ENCODE data around the gene SLC27A6.

SLC27A6 gene

GRCh38 chr5:128973244-128973643, 8.0 kb downstream of the SLC27A6 start:
- no peak for DNase-seq (ENCODE audit: low read depth in 2 of 2)
- no peak overlapping the region for H3K4me3 ChIP-seq (replicated peaks in 1 of 2; ENCODE audit: low read depth in 2 of 2, low read length in 2 of 2)
- TF ChIP-seq, protein P1, sequence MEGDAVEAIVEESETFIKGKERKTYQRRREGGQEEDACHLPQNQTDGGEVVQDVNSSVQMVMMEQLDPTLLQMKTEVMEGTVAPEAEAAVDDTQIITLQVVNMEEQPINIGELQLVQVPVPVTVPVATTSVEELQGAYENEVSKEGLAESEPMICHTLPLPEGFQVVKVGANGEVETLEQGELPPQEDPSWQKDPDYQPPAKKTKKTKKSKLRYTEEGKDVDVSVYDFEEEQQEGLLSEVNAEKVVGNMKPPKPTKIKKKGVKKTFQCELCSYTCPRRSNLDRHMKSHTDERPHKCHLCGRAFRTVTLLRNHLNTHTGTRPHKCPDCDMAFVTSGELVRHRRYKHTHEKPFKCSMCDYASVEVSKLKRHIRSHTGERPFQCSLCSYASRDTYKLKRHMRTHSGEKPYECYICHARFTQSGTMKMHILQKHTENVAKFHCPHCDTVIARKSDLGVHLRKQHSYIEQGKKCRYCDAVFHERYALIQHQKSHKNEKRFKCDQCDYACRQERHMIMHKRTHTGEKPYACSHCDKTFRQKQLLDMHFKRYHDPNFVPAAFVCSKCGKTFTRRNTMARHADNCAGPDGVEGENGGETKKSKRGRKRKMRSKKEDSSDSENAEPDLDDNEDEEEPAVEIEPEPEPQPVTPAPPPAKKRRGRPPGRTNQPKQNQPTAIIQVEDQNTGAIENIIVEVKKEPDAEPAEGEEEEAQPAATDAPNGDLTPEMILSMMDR (IDR thresholded peaks at IDR 0.05; ENCODE audit: low read depth, low read length) = no peak

- H3K4me3 ChIP-seq (replicated peaks in 1 of 2; ENCODE audit: low read depth in 2 of 2, low read length in 2 of 2) = no peak overlapping the region
- TF ChIP-seq, protein P1 (IDR thresholded peaks at IDR 0.05; ENCODE audit: low read depth, low read length) = no peak
- no peak for DNase-seq (ENCODE audit: low read depth in 2 of 2)
These were observed 9.3 kb downstream of the SLC27A6 start for GRCh38 chr5:128974567-128974966.

DNA sequence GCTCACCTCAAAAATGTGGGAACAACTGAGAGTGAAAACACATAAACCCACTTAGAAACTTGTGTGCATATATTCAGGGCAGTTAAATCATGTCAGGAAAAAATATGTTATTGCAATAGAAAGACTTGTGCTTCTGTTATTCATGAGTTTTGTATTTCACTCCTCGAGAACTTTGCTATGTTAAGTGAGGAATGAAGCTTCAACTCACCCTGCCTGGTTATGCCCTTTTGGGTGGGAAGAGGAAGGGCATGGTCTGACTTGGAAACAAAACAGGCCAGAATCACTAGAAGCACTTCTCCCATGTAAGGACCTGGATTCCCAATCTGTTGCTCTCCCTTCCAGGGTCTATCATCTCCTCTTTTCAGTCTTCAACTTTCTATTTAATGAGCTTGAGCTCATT, 14.5 kb downstream of the SLC27A6 start:
- H3K4me3 ChIP-seq (replicated peaks in 1 of 2; ENCODE audit: low read depth in 2 of 2, low read length in 2 of 2) = no peak overlapping the region
- no peak for DNase-seq (ENCODE audit: low read depth in 2 of 2)
- TF ChIP-seq, protein P1 (IDR thresholded peaks at IDR 0.05; ENCODE audit: low read depth, low read length) = no peak

GRCh38 chr5:128980917-128981316, 15.6 kb downstream of the SLC27A6 start:
- TF ChIP-seq, protein P1 (IDR thresholded peaks at IDR 0.05; ENCODE audit: low read depth, low read length) = no peak
- no peak for DNase-seq (ENCODE audit: low read depth in 2 of 2)
- H3K4me3 ChIP-seq (replicated peaks in 1 of 2; ENCODE audit: low read depth in 2 of 2, low read length in 2 of 2) = no peak overlapping the region

DNA sequence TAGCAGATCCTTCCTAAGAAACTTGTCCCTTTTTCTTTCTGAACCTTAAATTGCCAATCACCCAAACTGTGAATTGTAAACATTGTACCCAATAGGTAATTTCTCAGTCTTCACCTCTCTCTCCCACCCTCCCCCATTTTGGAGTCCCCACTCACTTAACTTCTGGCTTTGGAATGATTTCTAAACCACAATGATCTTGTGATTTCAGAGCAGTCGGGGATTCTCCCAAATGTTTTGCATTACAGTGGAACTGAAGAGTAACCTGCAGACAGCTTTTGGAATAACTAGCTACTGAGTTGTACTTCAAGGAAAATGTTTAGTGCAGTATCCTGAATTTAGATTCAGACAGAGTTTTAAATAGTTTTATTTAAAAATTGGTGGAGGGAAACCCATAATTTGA, 19.2 kb downstream of the SLC27A6 start:
- DNase-seq (ENCODE audit: low read depth in 2 of 2) = no peak
- TF ChIP-seq, protein P1 (IDR thresholded peaks at IDR 0.05; ENCODE audit: low read depth, low read length) = no peak
- H3K4me3 ChIP-seq (replicated peaks in 1 of 2; ENCODE audit: low read depth in 2 of 2, low read length in 2 of 2) = no peak overlapping the region

DNA sequence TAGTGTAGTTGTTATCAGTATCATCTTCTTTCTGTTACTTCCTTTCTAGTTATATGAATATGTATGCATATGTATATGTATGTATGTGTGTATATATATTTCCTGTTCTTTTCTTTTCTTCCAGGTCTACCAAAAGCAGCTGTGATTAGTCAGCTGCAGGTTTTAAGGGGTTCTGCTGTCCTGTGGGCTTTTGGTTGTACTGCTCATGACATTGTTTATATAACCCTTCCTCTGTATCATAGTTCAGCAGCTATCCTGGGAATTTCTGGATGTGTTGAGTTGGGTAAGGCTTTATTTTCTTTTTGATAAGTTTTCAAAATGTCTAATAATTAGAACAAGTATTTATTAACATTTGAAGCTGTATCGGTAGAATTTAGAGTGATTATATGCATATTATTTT, 23.2 kb downstream of the SLC27A6 start:
- DNase-seq (ENCODE audit: low read depth in 2 of 2) = no peak
- TF ChIP-seq, protein P1 (IDR thresholded peaks at IDR 0.05; ENCODE audit: low read depth, low read length) = no peak
- no peak overlapping the region for H3K4me3 ChIP-seq (replicated peaks in 1 of 2; ENCODE audit: low read depth in 2 of 2, low read length in 2 of 2)

DNA sequence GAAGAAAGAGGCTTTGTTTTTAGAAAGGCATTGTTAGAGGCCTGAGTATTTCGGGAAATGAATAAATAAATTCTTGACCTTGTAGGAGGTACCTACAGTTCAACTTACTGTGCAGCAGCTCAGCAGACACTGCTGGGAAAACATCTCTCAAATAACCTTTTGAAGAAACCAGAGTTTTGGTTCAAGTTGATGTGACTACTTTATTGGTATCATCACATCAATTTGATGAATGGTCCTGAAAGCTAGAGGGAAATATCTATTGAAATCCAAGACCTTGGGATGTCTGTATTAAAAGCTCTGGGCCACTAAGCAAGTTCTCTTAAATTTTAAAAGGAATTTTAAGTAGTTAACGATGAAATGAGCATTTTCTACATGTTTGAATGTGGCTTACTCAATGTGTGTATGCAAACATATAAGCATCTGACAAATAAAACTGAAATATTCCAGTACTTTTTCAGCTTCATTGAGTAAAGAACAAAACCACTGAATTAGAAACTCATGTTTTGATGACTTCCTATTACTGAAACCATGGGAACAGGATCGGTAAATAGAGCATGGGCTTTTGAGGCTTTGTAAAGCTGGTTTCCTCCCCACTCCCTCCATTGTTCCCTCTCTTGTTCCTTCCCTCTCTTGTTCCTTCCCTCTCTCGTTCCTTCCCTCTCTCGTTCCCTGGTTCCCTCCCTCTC, 36.7 kb downstream of the SLC27A6 start:
- no peak for DNase-seq (ENCODE audit: low read depth in 2 of 2)
- TF ChIP-seq, protein P1 (IDR thresholded peaks at IDR 0.05; ENCODE audit: low read depth, low read length) = no peak
- H3K4me3 ChIP-seq (replicated peaks in 1 of 2; ENCODE audit: low read depth in 2 of 2, low read length in 2 of 2) = no peak overlapping the region
